GM19463 (cell line): ENCODE data around the gene MRPS17.

ENCODE experiments used
- ATAC-seq: cut with Tn5 transposase; IDR thresholded peaks from one replicate; pipeline ENCODE4 v1.9.1; 2021; ENCODE audit warnings: mild to moderate bottlenecking, moderate library complexity; ENCODE audit not compliant: unreplicated experiment

Gene MRPS17

DNA sequence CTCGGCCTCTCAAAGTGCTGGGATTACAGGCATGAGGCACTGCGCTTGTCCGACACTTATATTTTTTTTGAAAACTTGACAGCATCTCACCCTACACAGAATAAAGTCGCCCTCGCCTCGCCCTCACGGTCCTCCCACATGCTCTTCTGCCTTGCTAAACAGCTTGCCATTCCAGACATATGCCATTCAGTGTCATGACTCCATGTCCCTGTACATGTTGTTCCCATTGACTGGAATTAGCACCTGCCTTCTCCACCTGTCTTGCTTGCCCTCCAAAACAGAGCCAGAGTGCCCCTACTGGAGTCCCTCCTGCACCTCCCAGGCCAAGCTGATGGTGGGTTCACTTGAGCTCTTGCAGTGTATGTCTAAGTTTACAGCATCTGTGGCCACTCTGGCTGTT lies 18.9 kb downstream of the MRPS17 start:
- no peak for ATAC-seq

DNA sequence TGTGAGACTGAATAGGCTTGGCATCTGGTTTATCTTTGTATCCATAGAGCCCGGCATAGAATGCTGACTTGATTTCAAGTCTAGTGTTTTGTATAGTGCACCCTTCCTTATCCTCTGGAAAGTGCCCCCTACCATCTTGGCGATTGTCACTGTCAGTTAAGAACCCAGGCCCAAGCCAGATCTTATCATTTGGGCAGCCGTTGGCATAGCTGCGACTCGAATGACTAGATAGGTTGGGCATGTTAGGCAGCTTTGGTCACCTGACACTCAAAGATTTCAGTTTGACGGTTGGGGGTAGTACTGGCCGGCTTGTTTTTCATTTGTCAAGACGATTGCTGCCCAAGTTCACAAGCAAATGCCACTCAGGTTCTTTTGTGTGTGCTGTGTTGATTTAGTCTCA lies 19.3 kb downstream of the MRPS17 start:
- ATAC-seq, result no peak

DNA sequence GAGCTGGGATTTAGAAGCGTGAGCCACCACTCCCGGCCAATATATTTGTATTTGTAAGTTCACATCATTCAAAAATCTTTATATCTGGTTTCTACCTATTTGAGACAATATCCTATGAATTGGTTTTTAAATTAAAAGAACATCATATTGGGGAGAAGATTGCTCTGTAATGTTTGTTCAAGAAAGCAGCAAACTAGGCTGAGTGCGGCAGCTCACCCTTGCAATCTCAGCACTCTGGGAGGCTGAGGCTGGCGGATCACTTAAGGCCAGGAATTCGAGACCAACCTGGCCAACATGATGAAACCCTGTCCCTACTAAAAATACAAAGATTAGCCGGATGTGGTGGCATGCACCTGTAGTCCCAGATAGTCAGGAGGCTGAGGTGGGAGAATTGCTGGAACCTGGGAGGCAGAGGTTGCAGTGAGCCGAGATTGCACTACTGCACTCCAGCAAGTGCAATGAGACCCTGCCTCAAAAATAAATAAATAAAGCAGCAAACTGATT lies 22.1 kb downstream of the MRPS17 start:
- no peak for ATAC-seq

DNA sequence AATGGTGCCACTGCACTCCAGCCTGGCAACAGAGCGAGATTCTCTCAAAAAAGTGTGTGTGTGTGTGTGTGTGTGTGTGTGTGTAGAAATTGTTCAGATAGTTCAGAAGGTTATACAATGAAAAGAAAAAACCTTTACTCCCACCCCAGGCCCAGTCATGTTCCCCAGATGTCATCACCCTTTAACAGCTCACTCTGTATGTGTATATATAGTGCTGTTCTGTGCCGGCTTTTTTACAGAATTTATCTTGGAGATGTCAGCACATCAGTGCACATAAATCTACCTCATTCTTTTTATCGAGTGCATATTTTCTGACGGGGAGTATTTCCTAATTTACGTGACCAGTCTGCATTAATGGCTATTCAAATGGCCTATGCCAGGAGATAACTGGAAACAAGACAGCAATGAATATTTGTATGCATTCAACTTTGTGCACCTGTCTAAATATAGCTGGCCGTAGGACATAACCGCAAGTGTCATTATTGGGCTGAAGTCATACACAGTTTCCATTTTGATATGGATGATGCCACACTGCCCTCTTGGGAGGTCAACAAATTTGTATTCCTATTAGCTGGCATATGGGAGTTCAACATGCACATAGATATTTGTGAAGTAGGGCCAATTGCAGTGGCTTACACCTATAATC lies 24.4 kb downstream of the MRPS17 start:
- no peak for ATAC-seq

DNA sequence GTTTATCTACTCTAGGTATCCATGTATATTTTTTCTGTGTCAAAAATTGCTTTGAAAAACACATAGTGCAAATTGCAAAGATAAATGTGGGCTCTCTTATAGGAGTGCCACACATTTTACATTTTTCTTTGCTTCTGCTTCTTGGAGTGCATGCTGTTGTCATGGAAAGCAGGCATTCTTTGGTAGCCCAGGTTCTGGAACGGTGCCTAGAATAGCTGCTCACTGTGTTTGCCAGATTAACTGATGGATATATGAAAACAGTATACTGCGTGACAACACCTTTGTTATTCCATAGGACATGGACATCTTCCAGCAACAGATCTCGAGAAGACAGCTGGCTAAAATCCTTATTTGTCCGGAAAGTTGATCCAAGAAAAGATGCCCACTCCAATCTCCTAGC lies 26.2 kb downstream of the MRPS17 start:
- ATAC-seq, result no peak

DNA sequence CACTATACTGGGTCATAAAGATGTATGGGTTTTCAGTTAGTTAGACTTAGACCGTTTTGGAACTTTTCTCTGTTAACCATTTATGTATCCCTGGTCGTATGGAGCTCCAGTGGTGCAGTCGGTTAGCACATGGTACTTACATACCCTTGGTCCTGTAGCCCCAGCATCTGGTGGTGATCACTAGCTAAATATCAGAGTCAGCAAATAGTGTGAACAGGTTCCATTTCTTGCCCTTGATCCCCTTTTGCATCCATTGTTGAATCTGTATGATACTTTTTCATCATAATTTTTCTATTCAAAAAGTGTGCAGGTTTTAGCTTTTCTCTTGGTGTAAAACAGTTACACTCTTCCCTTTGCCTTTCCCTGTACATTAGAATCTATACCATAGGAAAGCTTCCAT lies 28.6 kb downstream of the MRPS17 start:
- ATAC-seq, result no peak

DNA sequence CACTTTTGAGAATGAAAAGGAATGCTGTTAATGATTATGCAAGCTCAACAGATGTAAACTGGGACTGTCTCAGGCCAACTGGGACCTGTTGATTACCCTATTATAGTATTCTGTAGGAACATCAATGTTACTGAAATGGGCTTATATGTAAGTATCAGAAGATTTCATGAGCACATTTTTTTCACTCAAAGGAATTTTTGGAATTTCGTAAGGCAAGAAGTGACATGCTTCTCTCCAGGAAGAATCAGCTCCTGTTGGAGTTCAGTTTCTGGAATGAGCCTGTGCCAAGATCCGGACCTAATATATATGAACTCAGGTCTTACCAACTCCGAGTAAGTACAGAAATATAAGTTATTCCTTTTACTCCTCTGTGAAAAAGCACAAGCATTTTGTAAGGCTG lies 31.9 kb downstream of the MRPS17 start:
- no peak for ATAC-seq

DNA sequence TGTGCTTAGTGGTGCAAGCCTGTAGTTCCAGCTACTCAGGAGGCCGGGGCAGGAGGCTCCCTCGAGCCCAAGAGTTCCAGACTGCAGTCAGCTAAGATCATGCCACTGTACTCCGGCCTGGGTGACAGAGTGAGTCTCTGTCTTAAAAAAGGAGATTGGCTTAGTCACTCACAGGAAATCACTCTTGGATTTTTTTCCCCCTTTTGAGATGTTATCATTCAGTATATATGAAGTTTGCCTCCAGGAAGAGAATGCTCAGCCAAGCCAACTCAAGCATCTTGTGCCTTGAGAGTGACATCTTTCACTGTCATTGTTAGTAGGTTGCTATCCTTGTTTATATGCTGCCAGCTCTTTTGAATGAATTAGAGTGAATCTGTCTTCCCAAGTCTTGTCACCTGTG lies 40.7 kb downstream of the MRPS17 start:
- no peak for ATAC-seq

DNA sequence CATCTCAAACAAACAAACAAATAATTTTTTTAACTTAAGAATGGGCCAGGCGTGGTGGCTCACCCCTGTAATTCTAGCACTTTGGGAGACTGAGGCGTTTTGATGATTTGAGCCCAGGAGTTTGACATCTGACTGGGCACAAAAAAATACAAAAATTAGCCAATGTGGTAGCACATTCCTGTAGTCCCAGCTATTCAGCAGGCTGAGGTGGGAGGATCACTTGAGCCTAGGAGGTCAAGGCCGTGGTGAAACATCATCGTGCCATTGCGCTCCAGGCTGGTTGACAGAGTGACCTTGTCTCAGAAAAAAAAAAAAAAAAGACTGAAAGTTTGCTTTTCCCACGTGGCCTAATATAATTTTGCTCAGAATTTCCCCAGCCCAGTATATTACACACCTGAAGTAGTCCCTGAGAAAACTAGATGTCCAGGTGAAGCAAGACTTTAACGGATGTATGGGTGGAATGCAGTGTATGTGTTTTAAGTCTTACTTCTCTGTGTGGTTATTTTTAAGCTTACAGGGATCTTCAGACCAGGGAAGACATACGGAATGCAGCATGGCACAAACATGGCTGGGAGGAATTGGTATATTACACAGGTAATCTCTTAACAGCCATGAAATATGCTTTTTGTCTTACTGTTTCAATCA lies 45.3 kb downstream of the MRPS17 start:
- ATAC-seq, result no peak

DNA sequence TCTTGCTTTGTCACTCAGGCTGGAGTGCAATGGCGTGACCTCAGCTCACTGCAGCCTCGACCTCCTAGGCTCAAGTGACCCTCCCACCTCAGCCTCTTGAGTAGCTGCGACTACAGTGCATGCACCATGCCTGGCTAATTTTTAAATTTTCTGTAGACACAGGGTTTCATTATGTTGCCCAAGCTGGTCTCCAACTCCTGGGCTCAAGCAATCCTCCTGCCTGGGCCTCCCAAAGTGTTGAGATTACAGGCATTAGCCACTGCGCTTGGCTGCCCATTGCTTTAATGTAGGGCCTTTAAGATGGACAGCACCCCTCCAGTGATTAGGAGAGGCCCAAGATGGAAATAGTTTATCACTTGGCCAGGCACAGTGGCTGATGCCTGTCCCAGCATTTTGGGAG lies 52.1 kb downstream of the MRPS17 start:
- no peak for ATAC-seq
